Thyroid gland (tissue), 4 donors: ENCODE results near the gene TXLNA.

Experiments
- POLR2A ChIP-seq, 2 donors: fragments of 450-650 bp; IDR thresholded peaks; one replicate each; pipeline ENCODE4 v1.6.1; 2017; ENCODE audit warnings: antibody characterized with exemption in 2 of 2, mild to moderate bottlenecking in 2 of 2, moderate library complexity in 1 of 2
- TF ChIP-seq, protein P1 (sequence below), 6 experiments: fragments of 200-600 bp in 3 of 6; fragments of 450-650 bp in 3 of 6; sonication (generic) in 3 of 6; IDR thresholded peaks; one replicate each; pipeline ENCODE4 v1.5.1; 2016 to 2019; ENCODE audit warnings: antibody characterized with exemption in 6 of 6, mild to moderate bottlenecking in 2 of 6, inconsistent platforms in 1 of 6, moderate library complexity in 1 of 6

GRCh38 chr1:32201011-32201855 is 21.8 kb downstream of the TXLNA start:
- TF ChIP-seq, protein P1, sequence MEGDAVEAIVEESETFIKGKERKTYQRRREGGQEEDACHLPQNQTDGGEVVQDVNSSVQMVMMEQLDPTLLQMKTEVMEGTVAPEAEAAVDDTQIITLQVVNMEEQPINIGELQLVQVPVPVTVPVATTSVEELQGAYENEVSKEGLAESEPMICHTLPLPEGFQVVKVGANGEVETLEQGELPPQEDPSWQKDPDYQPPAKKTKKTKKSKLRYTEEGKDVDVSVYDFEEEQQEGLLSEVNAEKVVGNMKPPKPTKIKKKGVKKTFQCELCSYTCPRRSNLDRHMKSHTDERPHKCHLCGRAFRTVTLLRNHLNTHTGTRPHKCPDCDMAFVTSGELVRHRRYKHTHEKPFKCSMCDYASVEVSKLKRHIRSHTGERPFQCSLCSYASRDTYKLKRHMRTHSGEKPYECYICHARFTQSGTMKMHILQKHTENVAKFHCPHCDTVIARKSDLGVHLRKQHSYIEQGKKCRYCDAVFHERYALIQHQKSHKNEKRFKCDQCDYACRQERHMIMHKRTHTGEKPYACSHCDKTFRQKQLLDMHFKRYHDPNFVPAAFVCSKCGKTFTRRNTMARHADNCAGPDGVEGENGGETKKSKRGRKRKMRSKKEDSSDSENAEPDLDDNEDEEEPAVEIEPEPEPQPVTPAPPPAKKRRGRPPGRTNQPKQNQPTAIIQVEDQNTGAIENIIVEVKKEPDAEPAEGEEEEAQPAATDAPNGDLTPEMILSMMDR (IDR thresholded peaks at IDR 0.05), result peak in 1 of 6 experiments; percentile 12
- no peak for TF ChIP-seq POLR2A (IDR thresholded peaks at IDR 0.05)
